CD4-positive, alpha-beta T cell treated with Interleukin-15 for 4 hours (primary cell): Measurements from ENCODE around the gene SPRTN.

Source experiments
- DNase-seq: peaks from one replicate; pipeline ENCODE4 v3.0.0-alpha.2; 2020; ENCODE audit warnings: low spot score

Gene SPRTN

DNA sequence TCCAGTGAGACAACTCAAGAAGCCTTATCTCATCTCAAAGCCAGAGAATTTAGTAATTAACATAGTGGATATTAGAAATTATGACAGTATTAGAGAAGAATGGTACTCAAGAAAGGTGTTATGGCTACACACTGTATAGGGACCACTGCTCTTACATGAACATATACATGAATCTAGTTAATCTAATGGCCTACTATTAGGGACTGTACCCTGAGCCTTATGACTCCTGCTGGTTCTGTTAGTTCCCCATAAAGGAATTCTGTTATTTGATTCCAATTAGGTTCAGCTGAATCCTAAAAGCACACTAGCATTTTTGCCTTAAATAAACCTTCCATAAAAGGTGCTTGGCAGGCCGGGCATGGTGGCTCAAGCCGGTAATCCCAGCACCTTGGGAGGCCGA, 44.3 kb downstream of the SPRTN start:
- no peak for DNase-seq

DNA sequence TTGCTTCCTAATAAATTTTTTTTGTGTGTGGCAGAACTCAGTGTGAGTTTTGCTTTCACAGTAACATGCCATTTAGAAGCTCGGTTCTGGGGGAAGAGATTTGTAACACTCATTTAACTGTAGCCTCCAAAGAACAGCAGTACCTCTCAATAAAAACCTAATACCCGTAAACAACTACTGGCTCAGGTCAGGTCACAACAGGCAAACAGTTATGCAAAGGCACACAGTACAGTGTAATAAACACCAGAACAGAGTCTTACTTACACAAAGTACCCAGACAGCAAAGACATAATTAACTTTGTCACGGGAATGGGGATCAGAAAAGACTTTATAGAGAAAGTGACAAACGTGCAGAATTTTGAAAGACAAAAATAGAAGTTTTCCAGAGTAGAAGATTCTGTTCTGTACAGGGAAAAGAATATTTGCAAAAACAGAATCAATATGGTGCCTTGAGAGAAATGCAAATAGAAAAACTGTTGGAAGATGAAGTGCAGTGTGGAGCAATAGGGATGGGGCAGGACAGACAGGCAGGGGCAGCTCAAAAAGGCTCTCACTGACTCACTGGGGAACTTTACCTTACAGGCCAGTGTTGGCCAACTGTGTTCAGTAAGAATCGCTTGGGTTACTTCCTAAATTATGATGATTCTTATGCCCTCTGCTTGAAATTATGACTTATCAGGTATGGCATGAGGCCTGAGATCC, 45.2 kb downstream of the SPRTN start:
- DNase-seq, result no peak

DNA sequence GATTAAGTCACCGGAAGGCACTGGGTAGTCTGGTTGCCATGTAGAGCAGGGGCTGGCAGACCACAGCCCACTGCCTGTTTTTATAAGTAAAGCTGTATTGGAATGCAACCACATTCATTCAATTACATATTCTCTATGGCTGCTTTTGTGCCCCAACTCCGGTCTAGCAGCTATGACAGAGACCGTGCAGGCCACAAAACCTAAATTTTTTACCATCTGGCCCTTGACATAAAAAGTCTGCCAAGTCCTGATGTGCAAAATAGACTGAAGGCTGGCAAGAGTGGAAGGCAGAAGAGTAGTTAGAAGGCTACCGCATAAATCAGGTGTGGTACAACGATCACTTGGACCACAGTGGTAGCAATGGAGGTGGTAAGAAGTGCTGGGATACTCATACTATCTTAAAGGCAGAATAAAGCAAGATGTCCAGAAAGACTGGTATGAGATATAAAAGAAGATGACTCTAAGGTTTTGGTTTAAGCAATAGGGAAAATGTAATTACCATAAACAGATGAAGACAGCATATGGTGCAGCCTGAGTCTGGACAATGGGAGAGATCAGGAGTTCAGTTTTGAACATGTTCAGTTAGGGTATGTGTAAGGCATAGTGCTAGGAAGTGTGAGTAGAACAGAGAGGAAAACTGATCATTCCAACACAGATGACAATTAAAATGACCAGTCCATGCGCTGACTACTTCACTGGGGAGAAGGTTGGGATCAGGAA, 46.8 kb downstream of the SPRTN start:
- DNase-seq, result no peak

DNA sequence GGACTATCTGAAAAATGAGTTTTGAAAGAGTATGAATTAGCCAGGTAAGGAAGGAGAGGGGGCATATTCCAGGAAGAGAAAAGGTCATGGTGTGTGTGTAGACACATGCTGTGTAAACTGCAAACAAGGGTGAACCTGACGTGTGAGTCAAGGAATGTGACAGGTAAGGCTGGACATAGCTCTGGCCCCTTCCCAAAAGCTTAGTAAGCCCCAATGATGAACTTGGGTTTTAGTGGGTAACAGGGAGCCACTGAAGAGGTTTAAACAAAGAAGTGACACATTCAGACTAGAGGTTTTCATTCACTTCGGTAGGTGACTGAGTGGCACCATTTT, 47.3 kb downstream of the SPRTN start:
- DNase-seq, result no peak

DNA sequence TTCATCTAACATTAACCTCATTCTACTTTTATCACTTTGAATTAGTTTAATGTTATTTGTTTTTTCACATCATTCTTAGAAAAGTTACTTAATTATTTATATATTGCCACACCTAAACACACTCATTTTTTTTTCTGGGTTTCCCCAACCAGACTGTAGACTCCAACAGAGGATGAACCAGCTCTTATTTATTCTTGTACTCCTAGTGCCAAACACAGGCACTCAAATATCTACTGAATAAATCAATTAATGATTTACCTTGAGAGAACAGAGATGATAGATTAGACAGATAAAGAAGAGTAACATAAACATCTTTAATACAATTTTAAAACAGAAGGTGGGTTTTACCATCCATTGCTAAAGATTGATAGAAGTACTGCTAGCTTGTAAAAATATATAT, 48.4 kb downstream of the SPRTN start:
- DNase-seq, result no peak

DNA sequence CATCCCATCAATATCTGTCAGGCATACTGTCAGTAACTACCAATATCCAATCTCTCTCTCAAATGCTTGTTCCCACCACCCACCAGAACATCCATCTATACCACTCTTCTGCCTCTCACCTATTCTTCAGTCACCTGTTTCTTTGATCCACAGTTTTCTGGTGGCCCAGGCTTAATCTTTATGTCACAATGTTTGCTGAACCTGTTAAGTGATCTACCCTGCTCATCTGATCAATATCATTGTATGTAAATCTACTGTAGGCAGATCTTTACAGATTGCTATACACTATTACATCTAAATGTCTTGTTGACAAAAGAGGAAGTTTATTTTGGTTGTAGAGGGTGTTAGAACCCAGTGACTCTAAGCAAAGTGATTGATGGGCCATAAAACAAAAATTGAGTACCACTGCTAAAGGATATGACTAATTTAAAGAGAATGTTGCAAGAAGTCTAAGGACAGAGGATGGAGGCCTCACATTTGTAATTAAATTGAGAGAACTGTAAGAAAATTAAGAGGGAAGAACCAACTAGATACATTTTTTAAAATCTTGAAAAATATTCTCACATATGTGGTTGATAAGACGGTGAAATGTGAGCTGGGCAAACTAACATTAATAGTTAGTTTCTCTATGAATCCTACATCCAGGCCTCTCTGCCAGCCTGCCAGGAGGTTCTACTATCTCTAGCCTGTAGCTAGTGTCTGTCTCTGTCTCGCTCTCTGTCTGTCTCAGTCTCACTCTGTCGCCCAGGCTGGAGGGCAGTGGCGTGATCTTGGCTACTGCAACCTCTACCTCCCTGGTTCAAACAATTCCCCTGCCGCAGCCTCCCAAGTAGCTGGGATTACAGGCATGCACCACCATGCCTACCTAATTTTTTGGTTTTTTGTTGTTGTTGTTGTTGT, 49.9 kb downstream of the SPRTN start:
- DNase-seq, result no peak

DNA sequence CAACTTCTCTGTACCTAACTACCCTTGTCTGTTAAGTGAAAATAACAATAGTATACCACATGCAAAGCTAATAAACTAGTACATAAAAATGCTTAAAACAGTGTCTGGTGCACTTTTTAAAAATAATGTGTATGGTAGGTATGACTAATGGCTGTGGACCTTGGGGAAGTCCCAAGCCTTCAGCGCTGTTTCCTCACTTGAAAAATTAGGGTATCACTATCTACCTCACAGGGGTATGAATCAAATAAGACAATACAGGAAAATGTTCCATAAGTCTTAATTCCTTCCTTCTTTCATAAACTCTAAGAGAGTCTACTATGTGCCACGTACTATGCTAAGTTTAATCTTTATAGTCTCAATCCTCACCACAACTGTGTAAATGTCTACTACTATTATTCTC, 52.0 kb downstream of the SPRTN start:
- no peak for DNase-seq

DNA sequence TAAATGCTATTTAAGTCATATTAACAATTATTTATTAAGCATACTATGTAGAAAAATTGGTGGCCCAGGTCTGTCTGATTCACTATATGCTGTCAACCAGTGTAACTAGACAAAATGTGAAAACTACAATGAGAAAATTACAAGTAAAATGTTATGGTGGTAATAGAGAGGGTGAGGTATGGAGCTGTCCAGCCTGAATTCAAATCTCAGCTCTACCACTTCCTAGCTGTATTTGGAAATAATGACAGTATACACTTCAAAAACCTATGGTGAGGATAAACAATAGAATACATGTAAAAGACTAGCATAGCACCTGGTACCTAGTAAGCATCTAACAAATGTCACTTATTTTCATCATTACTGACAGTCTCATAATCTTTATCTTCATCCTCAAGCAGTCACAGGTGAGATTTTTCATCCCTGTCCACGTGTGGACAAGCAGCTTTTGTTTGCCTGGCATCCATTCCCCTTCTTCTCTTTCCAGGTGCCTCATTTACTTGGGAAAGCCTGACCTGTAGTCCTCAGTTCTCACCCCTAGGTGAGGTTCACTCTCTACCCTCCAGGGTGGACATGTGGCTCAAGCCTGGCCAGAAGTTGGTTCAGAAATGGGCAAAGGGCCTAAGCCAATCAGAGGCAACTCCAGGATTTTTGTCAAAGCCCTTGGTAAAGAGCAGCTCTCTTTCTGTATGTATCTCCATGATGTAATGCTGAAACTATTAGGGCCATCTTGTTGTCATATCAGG, 54.5 kb downstream of the SPRTN start:
- no peak for DNase-seq

DNA sequence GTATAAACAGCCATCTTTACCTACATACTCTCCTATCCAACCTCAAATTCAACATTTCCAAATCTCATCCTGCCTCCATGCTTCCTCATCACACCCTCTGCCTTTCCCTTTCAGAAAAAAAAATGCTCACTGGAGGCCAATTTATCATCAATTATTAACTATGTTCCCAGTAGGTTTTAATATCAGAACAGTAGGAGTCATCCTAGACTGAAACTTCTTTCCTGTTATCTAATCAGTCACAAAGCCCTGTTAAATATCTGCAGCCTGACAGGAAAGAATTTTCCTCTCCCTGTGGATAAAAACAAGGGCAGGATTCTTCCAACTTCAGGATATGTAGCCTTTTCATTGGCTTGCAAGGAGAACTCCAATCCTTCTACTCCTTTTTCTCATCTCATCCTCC, 55.6 kb downstream of the SPRTN start:
- DNase-seq, result no peak

DNA sequence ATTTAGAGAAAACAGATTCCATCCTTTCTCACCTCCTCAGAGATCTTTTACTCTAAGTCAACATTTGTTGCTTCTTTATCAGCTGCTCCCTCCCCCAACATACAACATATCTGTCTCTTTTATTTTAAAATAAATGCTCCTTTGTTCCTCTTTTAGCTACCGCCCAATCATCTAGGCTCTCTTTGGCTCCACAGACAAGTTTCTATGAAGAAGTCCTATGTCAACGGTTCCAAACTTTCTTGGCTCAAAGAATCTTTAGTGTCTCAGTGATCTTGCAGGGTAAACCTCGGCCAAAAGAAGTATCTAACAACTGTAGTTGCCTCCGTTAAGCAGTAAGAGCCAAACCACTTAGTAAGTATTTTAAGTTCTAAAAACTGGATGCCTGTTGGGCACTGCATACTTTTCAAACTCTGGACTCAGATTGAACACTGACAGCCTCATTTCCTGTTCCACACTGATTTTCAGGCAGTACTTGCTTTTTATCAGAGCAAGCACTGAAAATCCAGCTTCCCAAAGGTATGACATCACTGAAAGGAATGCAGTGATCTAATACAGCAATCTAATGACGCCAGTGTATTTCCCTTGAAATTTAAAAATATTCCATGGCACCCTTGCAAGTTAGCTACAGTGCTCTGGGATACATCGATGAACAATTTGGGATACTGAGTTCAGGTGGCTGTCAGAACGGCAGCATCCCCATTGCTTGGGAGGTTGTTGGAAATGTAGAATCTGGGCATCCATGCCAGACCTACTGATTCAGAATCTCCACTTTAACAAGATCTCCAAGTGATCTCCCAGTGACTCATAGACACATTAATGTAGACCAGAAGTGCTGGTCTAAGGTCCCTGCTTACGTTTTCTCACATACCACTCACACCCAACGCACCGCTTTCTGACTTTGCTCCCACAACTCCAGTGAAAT, 57.2 kb downstream of the SPRTN start:
- no peak for DNase-seq

DNA sequence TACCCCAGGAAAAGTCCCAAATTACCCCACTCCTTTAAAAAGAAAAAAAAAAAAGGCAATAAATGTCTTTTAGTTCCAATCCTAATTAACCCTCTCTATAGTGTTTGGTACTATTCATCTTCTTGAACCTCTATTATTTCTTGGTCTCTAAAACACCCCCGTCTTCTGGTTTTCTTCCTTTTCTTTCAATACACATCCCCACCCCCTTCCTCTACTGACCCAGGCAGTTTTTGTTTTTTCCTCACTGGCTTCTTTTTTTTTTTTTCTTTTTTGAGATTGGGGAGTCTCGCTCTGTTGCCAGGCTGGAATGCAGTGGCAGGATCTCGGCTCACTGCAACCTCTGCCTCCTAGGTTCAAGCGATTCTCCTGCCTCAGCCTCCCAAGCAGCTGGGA, 57.9 kb downstream of the SPRTN start:
- no peak for DNase-seq

DNA sequence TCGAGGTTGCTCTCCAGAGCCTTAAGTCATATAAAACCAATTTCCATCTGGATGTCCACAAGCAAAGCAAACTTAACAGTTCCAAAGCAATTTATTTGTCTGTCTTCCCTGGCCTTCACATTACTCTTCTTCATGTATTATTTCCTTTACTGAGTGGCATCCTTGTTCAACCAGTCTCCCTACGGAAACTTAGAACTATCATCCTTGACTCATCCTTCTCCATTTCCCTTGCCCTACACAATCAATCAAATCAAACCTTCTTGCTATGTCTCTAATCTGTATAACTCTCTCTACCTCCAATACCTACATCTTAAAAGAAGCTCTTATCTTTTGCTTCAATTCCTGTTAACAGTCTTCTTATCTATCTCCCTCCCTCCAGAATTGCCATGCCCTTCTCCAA, 58.5 kb downstream of the SPRTN start:
- DNase-seq, result no peak

DNA sequence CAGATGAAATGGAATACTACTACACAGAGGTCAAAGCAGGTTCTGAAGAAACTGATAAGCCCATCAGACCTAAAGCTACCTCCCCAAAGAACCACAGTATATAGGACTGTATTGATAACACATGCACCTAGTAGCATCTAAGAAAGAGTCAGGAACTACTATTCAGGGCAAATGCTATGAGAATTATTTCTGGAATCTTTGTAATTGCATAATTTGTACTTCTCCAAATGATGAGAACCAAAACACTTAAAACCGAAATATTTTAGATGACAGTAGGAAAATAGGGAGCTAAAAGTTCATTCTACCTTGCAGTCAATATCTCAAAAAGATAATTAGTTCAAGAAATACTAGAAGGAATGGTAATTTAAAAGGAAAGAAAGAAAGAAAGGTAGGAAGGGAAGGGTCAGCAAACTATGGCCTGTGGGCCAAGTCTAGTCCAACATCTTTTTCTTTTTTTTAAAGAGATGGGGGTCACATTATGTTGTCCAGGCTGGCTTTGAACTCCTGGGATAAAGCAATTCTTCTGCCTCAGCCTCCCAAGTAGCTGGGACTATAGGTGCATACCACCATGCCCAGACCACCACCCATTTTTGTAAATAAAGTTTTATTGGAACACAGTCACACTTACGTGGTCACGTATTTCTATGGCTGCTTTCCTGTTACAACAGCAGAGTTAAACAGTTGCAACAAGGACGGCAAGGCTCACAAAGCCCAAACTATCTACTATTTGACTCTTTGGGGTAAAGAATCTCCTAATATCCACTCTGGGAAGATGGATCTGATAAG, 60.0 kb downstream of the SPRTN start:
- DNase-seq, result no peak

DNA sequence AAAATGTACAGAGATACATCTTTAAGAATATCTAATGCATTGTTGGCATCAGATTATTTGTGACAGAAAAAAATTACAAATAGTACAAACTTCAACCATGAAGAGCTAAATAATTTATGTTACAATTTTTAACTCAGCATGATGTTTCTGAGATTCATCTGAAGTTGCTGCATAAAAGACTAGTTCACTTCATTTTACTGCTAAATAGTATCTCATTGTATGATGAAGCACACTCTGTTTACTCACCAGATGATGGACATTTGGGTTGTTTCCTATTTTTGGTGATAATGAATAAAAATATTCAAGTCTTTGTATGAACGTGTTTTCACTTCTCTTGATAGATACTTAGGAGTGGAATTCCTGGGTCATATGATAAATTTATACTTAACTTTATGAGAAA, 63.4 kb downstream of the SPRTN start:
- no peak for DNase-seq

DNA sequence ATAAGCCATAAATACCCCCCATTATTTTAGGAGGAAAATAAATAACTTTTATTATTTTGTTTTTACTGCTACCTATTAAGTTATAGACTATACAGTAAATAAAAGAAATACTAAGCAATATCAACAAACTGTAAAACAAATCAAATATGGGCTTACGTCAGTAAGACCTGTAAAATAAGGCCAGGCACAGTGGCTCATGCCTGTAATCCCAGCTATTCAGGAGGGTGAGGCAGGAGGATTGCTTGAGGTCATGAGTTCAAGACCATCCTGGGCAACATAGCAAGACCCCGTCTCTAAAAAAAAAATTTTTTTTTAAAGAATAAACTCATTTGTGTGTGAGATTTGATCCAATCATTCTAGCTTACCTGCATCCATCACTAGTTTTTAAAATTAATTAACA, 66.2 kb downstream of the SPRTN start:
- no peak for DNase-seq
